Measurements from ENCODE around the gene GPC6. TPM values are rescaled to one million over a fixed set of nuclear protein-coding genes. Genes with fewer than 3 reads are reported as not detected.

Gene GPC6
- total RNA-seq, 1 donor from 2014 or later = 63.0 TPM

GRCh38 chr13:93397619-93398018 is 171.0 kb downstream of the GPC6 start:
- peak; percentile 20 for FAIRE-seq
- Histone ChIP-seq H3K4me1 (ENCODE audit: insufficient read depth, low read length) (no peaks in the 10 kb centered on the region), H3K4me3 (ENCODE audit: insufficient read depth, low read depth, low read length) (no peak overlapping the region), H3K79me2 (ENCODE audit: insufficient read depth, low read length) (peaks cover 8% of the 10 kb centered on the region), H3K36me3 (ENCODE audit: insufficient read depth, low read length) (no peaks in the 10 kb centered on the region), H3K9me3 (ENCODE audit: insufficient read depth, low read depth, low read length) (no peaks in the 10 kb centered on the region), H3K4me2 (ENCODE audit: low read length) (no peak overlapping the region), H3K9ac (ENCODE audit: low read length) (no peak overlapping the region), H4K20me1 (ENCODE audit: insufficient read depth, low read length) (peaks cover 33% of the 10 kb centered on the region), H2AFZ (ENCODE audit: low read depth, low read length) (no peak overlapping the region), H3K27ac (ENCODE audit: low read depth, low read length) (no peak overlapping the region), H3K27me3 (ENCODE audit: insufficient read depth, low read length) (no peaks in the 10 kb centered on the region)
- Mint-ChIP-seq H3K9me3 (ENCODE audit: unreplicated experiment) (no peaks in the 10 kb centered on the region), H3K4me1 (ENCODE audit: low read depth, unreplicated experiment) (peaks cover 35% of the 10 kb centered on the region), H3K36me3 (ENCODE audit: low read depth, unreplicated experiment) (peaks cover 2% of the 10 kb centered on the region), H3K27ac (ENCODE audit: unreplicated experiment) (no peak overlapping the region), H3K4me3 (ENCODE audit: unreplicated experiment) (no peak overlapping the region), H3K27me3 (ENCODE audit: low read depth, unreplicated experiment) (no peaks in the 10 kb centered on the region)
- TF ChIP-seq, protein P1, sequence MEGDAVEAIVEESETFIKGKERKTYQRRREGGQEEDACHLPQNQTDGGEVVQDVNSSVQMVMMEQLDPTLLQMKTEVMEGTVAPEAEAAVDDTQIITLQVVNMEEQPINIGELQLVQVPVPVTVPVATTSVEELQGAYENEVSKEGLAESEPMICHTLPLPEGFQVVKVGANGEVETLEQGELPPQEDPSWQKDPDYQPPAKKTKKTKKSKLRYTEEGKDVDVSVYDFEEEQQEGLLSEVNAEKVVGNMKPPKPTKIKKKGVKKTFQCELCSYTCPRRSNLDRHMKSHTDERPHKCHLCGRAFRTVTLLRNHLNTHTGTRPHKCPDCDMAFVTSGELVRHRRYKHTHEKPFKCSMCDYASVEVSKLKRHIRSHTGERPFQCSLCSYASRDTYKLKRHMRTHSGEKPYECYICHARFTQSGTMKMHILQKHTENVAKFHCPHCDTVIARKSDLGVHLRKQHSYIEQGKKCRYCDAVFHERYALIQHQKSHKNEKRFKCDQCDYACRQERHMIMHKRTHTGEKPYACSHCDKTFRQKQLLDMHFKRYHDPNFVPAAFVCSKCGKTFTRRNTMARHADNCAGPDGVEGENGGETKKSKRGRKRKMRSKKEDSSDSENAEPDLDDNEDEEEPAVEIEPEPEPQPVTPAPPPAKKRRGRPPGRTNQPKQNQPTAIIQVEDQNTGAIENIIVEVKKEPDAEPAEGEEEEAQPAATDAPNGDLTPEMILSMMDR (IDR thresholded peaks at IDR 0.05; ENCODE audit: insufficient read depth, low read depth, low read length) = no peak
- TF ChIP-seq EZH2 (IDR thresholded peaks at IDR 0.05; ENCODE audit: insufficient read depth, low read length) = no peak
- no peak for DNase-seq (ENCODE audit: low read depth)

DNA sequence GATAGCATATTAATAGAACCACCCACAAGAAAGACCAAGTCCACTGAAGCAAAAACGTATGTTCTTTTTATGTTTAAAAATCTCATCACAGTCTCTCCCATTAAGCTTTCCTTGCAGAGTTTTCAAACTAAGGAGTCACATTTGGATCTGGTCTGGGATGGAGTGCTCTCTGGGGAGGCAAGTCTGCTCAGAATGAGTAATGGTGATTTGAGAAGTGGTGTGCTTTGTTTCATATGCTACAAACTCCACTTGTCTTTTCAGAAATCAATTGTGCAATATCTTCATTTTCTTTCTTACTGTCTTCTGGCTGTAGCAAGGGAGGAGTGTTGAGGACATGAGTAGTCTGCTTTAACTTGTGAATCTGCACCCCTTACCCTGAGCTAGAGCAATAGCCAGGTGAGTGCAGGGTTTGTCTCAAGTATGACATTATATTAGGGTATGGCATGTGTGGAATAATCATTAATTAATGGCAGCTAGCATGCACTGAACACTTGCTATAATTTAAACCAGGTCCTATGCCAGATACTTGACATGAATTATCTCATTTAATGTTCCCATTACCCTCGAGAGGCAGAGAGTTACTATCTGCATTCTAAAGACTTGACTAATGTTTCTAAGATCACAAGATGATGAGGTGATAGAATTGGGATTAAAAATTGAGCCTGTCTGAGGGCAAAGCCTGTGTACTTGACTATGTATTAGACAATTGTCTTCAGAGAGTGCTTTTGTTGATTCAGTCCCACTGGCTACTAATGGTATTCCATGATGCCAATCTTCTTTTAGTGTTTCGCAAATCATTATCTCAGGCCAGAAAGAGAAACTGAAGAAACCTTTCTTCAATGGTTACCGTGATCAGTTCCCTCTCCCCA is 171.8 kb downstream of the GPC6 start:
- TF ChIP-seq EZH2 (IDR thresholded peaks at IDR 0.05; ENCODE audit: insufficient read depth, low read length) = no peak
- TF ChIP-seq, protein P1 (IDR thresholded peaks at IDR 0.05; ENCODE audit: insufficient read depth, low read depth, low read length) = no peak
- Mint-ChIP-seq H3K36me3 (ENCODE audit: low read depth, unreplicated experiment) (peaks cover 2% of the 10 kb centered on the region), H3K27ac (ENCODE audit: unreplicated experiment) (peak overlapping the region; percentile 77), H3K9me3 (ENCODE audit: unreplicated experiment) (no peaks in the 10 kb centered on the region), H3K4me1 (ENCODE audit: low read depth, unreplicated experiment) (peaks cover 39% of the 10 kb centered on the region), H3K27me3 (ENCODE audit: low read depth, unreplicated experiment) (no peaks in the 10 kb centered on the region), H3K4me3 (ENCODE audit: unreplicated experiment) (no peak overlapping the region)
- H3K27ac ChIP-seq (ENCODE audit: low read depth, low read length) = no peak overlapping the region
- H3K4me3 ChIP-seq (ENCODE audit: insufficient read depth, low read depth, low read length) = no peak overlapping the region
- no peaks in the 10 kb centered on the region for H3K27me3 ChIP-seq (ENCODE audit: insufficient read depth, low read length)
- H3K36me3 ChIP-seq (ENCODE audit: insufficient read depth, low read length) = no peaks in the 10 kb centered on the region
- H3K4me1 ChIP-seq (ENCODE audit: insufficient read depth, low read length) = no peaks in the 10 kb centered on the region
- H3K79me2 ChIP-seq (ENCODE audit: insufficient read depth, low read length) = peaks cover 8% of the 10 kb centered on the region
- H2AFZ ChIP-seq (ENCODE audit: low read depth, low read length) = no peak overlapping the region
- no peak overlapping the region for H3K9ac ChIP-seq (ENCODE audit: low read length)
- H4K20me1 ChIP-seq (ENCODE audit: insufficient read depth, low read length) = peaks cover 37% of the 10 kb centered on the region
- H3K4me2 ChIP-seq (ENCODE audit: low read length) = no peak overlapping the region
- H3K9me3 ChIP-seq (ENCODE audit: insufficient read depth, low read depth, low read length) = no peaks in the 10 kb centered on the region
- peak; percentile 25 for DNase-seq (ENCODE audit: low read depth)
- no peak for FAIRE-seq

DNA sequence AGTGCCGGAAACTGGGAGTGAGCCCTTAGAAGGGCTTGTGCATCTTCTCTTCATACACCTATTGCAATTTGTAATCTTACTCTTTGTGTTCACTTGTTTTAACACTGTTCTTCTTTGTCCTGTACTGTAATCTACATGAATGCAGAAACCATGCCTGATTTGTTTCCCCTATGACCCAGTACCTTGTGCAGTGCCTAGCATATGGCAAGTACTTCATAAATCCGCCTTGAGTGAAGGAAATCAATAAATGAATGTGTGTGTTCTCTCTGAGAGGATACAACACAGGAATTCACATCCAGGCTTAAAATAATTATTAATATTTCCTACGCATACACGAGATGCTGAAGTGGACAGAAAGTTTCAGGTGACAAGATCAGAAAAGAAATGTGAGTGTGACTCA is 172.6 kb downstream of the GPC6 start:
- TF ChIP-seq, protein P1 (IDR thresholded peaks at IDR 0.05; ENCODE audit: insufficient read depth, low read depth, low read length) = no peak
- TF ChIP-seq EZH2 (IDR thresholded peaks at IDR 0.05; ENCODE audit: insufficient read depth, low read length) = no peak
- Histone ChIP-seq H3K9ac (ENCODE audit: low read length) (no peak overlapping the region), H2AFZ (ENCODE audit: low read depth, low read length) (no peak overlapping the region), H3K4me2 (ENCODE audit: low read length) (no peak overlapping the region), H3K4me3 (ENCODE audit: insufficient read depth, low read depth, low read length) (no peak overlapping the region), H3K4me1 (ENCODE audit: insufficient read depth, low read length) (no peaks in the 10 kb centered on the region), H3K9me3 (ENCODE audit: insufficient read depth, low read depth, low read length) (no peaks in the 10 kb centered on the region), H4K20me1 (ENCODE audit: insufficient read depth, low read length) (peaks cover 38% of the 10 kb centered on the region), H3K27ac (ENCODE audit: low read depth, low read length) (no peak overlapping the region), H3K36me3 (ENCODE audit: insufficient read depth, low read length) (no peaks in the 10 kb centered on the region), H3K27me3 (ENCODE audit: insufficient read depth, low read length) (no peaks in the 10 kb centered on the region), H3K79me2 (ENCODE audit: insufficient read depth, low read length) (peaks cover 8% of the 10 kb centered on the region)
- H3K36me3 Mint-ChIP-seq (ENCODE audit: low read depth, unreplicated experiment) = peaks cover 2% of the 10 kb centered on the region
- H3K4me1 Mint-ChIP-seq (ENCODE audit: low read depth, unreplicated experiment) = peaks cover 40% of the 10 kb centered on the region
- no peaks in the 10 kb centered on the region for H3K27me3 Mint-ChIP-seq (ENCODE audit: low read depth, unreplicated experiment)
- peak overlapping the region; percentile 77 for H3K27ac Mint-ChIP-seq (ENCODE audit: unreplicated experiment)
- no peak overlapping the region for H3K4me3 Mint-ChIP-seq (ENCODE audit: unreplicated experiment)
- no peak for DNase-seq (ENCODE audit: low read depth)
- no peaks in the 10 kb centered on the region for H3K9me3 Mint-ChIP-seq (ENCODE audit: unreplicated experiment)
- no peak for FAIRE-seq

All from astrocyte (in vitro differentiated cells and primary cell).